Adrenal gland (tissue), 5 donors: Measurements from ENCODE around the gene FRY.

Experiments used
- POLR2A ChIP-seq, 2 donors: fragments of 450-650 bp; IDR thresholded peaks; one replicate each; pipeline ENCODE4 v1.6.1; 2017; ENCODE audit warnings: antibody characterized with exemption in 2 of 2, mild to moderate bottlenecking in 2 of 2, moderate library complexity in 1 of 2
- TF ChIP-seq, protein P1 (sequence below), 6 experiments: fragments of 450-650 bp in 4 of 6; fragments of 200-600 bp in 2 of 6; sonication (generic) in 1 of 6; IDR thresholded peaks; 1 replicate in 5 of 6; 2 replicates in 1 of 6; pipeline versions ENCODE4 v1.5.1 to v1.8.0; 2016 to 2021; ENCODE audit warnings: antibody characterized with exemption in 6 of 6, mild to moderate bottlenecking in 2 of 6, moderate library complexity in 1 of 6
- donor health status: DM: no; HTN: no; CAD: no.

DNA sequence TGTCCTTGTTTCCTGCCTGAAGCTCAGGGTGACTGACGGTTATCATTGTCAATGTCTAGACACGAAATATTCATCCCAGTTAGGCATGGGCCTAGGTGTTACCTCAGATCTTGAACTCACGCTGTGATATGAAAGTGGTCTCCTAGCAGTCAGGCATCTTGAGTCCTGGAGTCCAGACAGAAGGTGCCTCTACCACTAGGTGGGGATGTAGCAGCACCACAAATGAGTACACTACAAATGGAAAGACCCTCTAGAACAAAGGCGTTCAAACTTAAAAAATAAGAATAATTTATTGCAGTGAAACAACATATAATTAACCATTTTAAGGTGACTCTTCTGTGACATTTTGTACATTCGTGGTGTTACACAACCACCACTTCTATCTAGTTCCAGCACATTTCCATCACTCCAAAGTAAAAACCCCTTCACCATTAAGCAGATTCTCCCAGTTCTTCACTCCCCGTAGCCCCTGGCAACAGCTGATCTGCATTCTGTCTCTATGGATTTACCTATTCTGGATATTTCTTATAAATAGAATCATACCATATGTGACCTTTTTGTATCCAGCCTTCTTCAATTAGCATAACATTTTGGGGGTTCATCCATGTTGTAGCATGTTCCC, 11.9 kb upstream of the FRY start:
- TF ChIP-seq, protein P1, sequence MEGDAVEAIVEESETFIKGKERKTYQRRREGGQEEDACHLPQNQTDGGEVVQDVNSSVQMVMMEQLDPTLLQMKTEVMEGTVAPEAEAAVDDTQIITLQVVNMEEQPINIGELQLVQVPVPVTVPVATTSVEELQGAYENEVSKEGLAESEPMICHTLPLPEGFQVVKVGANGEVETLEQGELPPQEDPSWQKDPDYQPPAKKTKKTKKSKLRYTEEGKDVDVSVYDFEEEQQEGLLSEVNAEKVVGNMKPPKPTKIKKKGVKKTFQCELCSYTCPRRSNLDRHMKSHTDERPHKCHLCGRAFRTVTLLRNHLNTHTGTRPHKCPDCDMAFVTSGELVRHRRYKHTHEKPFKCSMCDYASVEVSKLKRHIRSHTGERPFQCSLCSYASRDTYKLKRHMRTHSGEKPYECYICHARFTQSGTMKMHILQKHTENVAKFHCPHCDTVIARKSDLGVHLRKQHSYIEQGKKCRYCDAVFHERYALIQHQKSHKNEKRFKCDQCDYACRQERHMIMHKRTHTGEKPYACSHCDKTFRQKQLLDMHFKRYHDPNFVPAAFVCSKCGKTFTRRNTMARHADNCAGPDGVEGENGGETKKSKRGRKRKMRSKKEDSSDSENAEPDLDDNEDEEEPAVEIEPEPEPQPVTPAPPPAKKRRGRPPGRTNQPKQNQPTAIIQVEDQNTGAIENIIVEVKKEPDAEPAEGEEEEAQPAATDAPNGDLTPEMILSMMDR (IDR thresholded peaks at IDR 0.05): peak; percentile 38 to 68 (median 52)
- TF ChIP-seq POLR2A (IDR thresholded peaks at IDR 0.05): no peak
